HepG2 (cell line): ENCODE measurements around the gene KRTAP5-6. TPM values are rescaled to one million over a fixed set of nuclear protein-coding genes. Genes with fewer than 3 reads are reported as not detected.

Experiments used
- AHR ChIP-seq: IDR thresholded peaks from 2 replicates; pipeline ENCODE4 v1.6.1; 2018; ENCODE audit warnings: missing genetic modification reagents, missing compliant biosample characterization
- DR1 ChIP-seq: sonication (generic); formaldehyde crosslinking; IDR thresholded peaks from 2 replicates; pipeline ENCODE4 v1.8.0; 2021; ENCODE audit warnings: mild to moderate bottlenecking, missing genetic modification reagents, inconsistent platforms
- EEA1 ChIP-seq: sonication (generic); formaldehyde crosslinking; IDR thresholded peaks from 2 replicates; pipeline ENCODE4 v1.5.1; 2020; ENCODE audit warnings: mild to moderate bottlenecking, missing genetic modification reagents, borderline replicate concordance
- EED ChIP-seq: sonication (generic); formaldehyde crosslinking; IDR thresholded peaks from 2 replicates; pipeline ENCODE4 v1.5.0; 2020; ENCODE audit warnings: mild to moderate bottlenecking, missing genetic modification reagents
- FOXA3 ChIP-seq: IDR thresholded peaks from 2 replicates; pipeline ENCODE4 v1.6.1; 2016; ENCODE audit warnings: missing genetic modification reagents, missing compliant biosample characterization
- KDM3A ChIP-seq: IDR thresholded peaks from 2 replicates; pipeline ENCODE4 v1.6.1; 2018; ENCODE audit warnings: low read depth, missing compliant biosample characterization
- KDM5A ChIP-seq: fragments of 200-600 bp; sonication (generic); IDR thresholded peaks from 2 replicates; pipeline ENCODE4 v1.7.0; 2018; ENCODE audit warnings: antibody characterized with exemption, mild to moderate bottlenecking, low read length, borderline replicate concordance
- KDM5B ChIP-seq: sonication (generic); formaldehyde crosslinking; IDR thresholded peaks from 2 replicates; pipeline ENCODE4 v1.4.0; 2020; ENCODE audit warnings: missing genetic modification reagents, mild to moderate bottlenecking, borderline replicate concordance
- NFKBIZ ChIP-seq: IDR thresholded peaks from 2 replicates; pipeline ENCODE4 v1.6.1; 2018; ENCODE audit warnings: missing genetic modification reagents, missing compliant biosample characterization
- POLR2G ChIP-seq: fragments of 200-400 bp; formaldehyde crosslinking; IDR thresholded peaks from 2 replicates; pipeline ENCODE4 v1.6.1; 2018; ENCODE audit warnings: mild to moderate bottlenecking, low read depth, low read length, moderate library complexity
- RAD51 ChIP-seq: fragments of 450-650 bp; IDR thresholded peaks from 2 replicates; pipeline ENCODE4 v1.6.1; 2016; ENCODE audit warnings: borderline replicate concordance
- RORA ChIP-seq: sonication (generic); formaldehyde crosslinking; IDR thresholded peaks from 2 replicates; pipeline ENCODE4 v1.5.0; 2020; ENCODE audit warnings: mild to moderate bottlenecking, missing genetic modification reagents, moderate library complexity
- ZNF180 ChIP-seq: sonication (generic); formaldehyde crosslinking; IDR thresholded peaks from 2 replicates; pipeline ENCODE4 v1.4.0; 2020; ENCODE audit warnings: low read depth, missing genetic modification reagents, borderline replicate concordance
- ZNF263 ChIP-seq: sonication (generic); formaldehyde crosslinking; IDR thresholded peaks from 2 replicates; pipeline ENCODE4 v1.4.0; 2020; ENCODE audit warnings: missing genetic modification reagents
- ZNF441 ChIP-seq: sonication (generic); formaldehyde crosslinking; IDR thresholded peaks from 2 replicates; pipeline ENCODE4 v1.7.0; 2021; ENCODE audit warnings: missing genetic modification reagents, borderline replicate concordance
- ZNF556 ChIP-seq: sonication (generic); formaldehyde crosslinking; IDR thresholded peaks from 2 replicates; pipeline ENCODE4 v1.4.0; 2020; ENCODE audit warnings: mild to moderate bottlenecking, missing genetic modification reagents, borderline replicate concordance
- ZNF567 ChIP-seq: sonication (generic); formaldehyde crosslinking; IDR thresholded peaks from 2 replicates; pipeline ENCODE4 v1.8.1; 2023; ENCODE audit warnings: mild to moderate bottlenecking, missing genetic modification reagents, borderline replicate concordance
- ZSCAN29 ChIP-seq: sonication (generic); formaldehyde crosslinking; conservative IDR thresholded peaks from 2 replicates; pipeline ENCODE4 v1.4.0; 2020; ENCODE audit warnings: mild to moderate bottlenecking, missing genetic modification reagents
- ZSCAN9 ChIP-seq: IDR thresholded peaks from 2 replicates; pipeline ENCODE4 v1.6.1; 2016; ENCODE audit warnings: borderline replicate concordance
- polyA plus RNA-seq, 8 experiments: library from polyadenylated mRNA; depleted of rRNA in 3 of 8; stranded (reverse) in 7 of 8; unstranded in 1 of 8; fragments of >200 nt; fragmentation: Illumina TruSeq in 4 of 8; extraction: Trizol in 4 of 8; gene quantifications; 2 replicates each; pipeline versions ENCODE4 v1.2.1 to v1.2.3, GENCODE V29; 2011 to 2016; ENCODE audit warnings: low read depth in 4 of 8, missing spikeins in 1 of 8, mixed read lengths in 1 of 8; ENCODE audit not compliant: insufficient read depth in 1 of 8
- total RNA-seq, 5 experiments: library from RNA; depleted of rRNA; stranded (reverse); fragments of >200 nt; fragmentation: Illumina TruSeq; extraction: Trizol; gene quantifications; 2 replicates each; pipeline ENCODE4 v1.2.3, GENCODE V29; 2016; ENCODE audit warnings: low read depth in 1 of 5
- TF ChIP-seq, protein P1 (sequence below): IDR thresholded peaks from 2 replicates; pipeline ENCODE4 v1.6.1; 2016; ENCODE audit warnings: mild to moderate bottlenecking
- TF ChIP-seq, protein P2 (sequence below): sonication (generic); formaldehyde crosslinking; IDR thresholded peaks from 2 replicates; pipeline ENCODE4 v1.8.0; 2023; ENCODE audit warnings: mild to moderate bottlenecking, missing genetic modification reagents
- TF ChIP-seq, protein P3 (sequence below): sonication (generic); formaldehyde crosslinking; IDR thresholded peaks from 2 replicates; pipeline ENCODE4 v1.4.0; 2020; ENCODE audit warnings: missing genetic modification reagents, borderline replicate concordance
- TF ChIP-seq, protein P4 (sequence below): sonication (generic); formaldehyde crosslinking; IDR thresholded peaks from 2 replicates; pipeline ENCODE4 v1.4.0; 2020; ENCODE audit warnings: missing genetic modification reagents, mild to moderate bottlenecking, borderline replicate concordance
- TF ChIP-seq, protein P5 (sequence below): IDR thresholded peaks from 2 replicates; pipeline ENCODE4 v1.6.1; 2016; ENCODE audit warnings: low read depth

KRTAP5-6 gene
- total and polyA plus RNA-seq, 2 of the 13 experiments (the other 11 are each of a cell fraction or from before 2014, with no cell fraction given): not detected

DNA sequence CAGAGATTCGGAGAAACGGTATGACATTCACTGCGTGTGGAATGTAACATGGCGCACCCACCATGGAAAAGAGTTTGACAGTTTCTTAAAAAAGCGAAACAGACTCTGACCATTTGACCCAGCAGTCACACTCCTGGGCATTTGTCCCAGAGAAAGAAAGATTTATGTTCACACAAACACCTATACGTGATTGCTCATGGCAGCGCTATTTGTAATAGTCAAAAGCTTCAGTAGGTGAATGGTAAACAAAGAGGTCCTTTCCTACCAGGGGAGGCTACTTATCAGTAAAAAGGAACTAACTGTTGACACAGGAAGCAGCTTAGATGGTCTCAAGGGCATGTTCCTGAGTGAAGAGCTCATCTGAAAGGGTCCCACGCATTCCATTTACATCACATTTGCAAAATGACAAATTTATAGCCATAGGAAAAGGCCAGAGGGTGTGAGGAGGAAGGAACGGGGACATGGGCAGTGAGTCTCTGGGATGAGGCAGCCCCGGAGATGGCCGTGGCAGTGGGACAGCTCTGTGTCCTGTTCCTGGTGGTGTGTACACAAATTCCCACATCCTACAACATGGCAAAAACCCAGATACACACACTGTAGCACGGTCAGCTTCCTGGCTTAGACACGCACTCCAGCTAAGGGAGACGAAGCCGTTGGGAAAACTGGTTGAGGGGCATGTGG is 14.6 kb upstream of the KRTAP5-6 start (continued):
- TF ChIP-seq RAD51 (no peak), ZNF556 (CRISPR knock-in tag) (peak; percentile 31; the same call in 1 of the 2 replicates), ZNF263 (CRISPR knock-in tag) (no peak; the same call in 1 of the 2 replicates), FOXA3 (peak; percentile 92), EEA1 (CRISPR knock-in tag) (no peak), ZSCAN9 (CRISPR knock-in tag) (peak; percentile 85), ZNF441 (CRISPR knock-in tag) (0 out of 2 replicates have a peak, but pooled peaks have one; percentile 13), POLR2G (no peak), ZSCAN29 (CRISPR knock-in tag) (peak; percentile 71), ZNF567 (CRISPR knock-in tag) (0 out of 2 replicates have a peak, but pooled peaks have one; percentile 28), AHR (CRISPR knock-in tag) (no peak), DR1 (CRISPR knock-in tag) (no peak), KDM5B (CRISPR knock-in tag) (no peak), RORA (0 out of 2 replicates have a peak, but pooled peaks have one; percentile 14), NFKBIZ (CRISPR knock-in tag) (peak; percentile 36; the same call in 1 of the 2 replicates), ZNF180 (no peak), KDM5A (no peak), EED (CRISPR knock-in tag) (no peak), KDM3A (no peak)
- TF ChIP-seq, protein P1, sequence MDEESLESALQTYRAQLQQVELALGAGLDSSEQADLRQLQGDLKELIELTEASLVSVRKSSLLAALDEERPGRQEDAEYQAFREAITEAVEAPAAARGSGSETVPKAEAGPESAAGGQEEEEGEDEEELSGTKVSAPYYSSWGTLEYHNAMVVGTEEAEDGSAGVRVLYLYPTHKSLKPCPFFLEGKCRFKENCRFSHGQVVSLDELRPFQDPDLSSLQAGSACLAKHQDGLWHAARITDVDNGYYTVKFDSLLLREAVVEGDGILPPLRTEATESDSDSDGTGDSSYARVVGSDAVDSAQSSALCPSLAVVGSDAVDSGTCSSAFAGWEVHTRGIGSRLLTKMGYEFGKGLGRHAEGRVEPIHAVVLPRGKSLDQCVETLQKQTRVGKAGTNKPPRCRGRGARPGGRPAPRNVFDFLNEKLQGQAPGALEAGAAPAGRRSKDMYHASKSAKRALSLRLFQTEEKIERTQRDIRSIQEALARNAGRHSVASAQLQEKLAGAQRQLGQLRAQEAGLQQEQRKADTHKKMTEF: peak; percentile 64; the same call in 1 of the 2 replicates
- TF ChIP-seq, protein P2, sequence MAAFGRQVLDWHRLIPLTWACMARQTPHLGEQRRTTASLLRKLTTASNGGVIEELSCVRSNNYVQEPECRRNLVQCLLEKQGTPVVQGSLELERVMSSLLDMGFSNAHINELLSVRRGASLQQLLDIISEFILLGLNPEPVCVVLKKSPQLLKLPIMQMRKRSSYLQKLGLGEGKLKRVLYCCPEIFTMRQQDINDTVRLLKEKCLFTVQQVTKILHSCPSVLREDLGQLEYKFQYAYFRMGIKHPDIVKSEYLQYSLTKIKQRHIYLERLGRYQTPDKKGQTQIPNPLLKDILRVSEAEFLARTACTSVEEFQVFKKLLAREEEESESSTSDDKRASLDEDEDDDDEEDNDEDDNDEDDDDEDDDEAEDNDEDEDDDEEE (CRISPR knock-in tag): no peak
- TF ChIP-seq, protein P3, sequence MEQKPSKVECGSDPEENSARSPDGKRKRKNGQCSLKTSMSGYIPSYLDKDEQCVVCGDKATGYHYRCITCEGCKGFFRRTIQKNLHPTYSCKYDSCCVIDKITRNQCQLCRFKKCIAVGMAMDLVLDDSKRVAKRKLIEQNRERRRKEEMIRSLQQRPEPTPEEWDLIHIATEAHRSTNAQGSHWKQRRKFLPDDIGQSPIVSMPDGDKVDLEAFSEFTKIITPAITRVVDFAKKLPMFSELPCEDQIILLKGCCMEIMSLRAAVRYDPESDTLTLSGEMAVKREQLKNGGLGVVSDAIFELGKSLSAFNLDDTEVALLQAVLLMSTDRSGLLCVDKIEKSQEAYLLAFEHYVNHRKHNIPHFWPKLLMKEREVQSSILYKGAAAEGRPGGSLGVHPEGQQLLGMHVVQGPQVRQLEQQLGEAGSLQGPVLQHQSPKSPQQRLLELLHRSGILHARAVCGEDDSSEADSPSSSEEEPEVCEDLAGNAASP (CRISPR knock-in tag): peak; percentile 57; the same call in 1 of the 2 replicates
- TF ChIP-seq, protein P4, sequence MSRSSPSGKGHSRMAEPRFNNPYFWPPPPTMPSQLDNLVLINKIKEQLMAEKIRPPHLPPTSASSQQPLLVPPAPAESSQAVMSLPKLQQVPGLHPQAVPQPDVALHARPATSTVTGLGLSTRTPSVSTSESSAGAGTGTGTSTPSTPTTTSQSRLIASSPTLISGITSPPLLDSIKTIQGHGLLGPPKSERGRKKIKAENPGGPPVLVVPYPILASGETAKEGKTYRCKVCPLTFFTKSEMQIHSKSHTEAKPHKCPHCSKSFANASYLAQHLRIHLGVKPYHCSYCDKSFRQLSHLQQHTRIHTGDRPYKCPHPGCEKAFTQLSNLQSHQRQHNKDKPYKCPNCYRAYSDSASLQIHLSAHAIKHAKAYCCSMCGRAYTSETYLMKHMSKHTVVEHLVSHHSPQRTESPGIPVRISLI (CRISPR knock-in tag): peak; percentile 71; the same call in 1 of the 2 replicates
- TF ChIP-seq, protein P5, sequence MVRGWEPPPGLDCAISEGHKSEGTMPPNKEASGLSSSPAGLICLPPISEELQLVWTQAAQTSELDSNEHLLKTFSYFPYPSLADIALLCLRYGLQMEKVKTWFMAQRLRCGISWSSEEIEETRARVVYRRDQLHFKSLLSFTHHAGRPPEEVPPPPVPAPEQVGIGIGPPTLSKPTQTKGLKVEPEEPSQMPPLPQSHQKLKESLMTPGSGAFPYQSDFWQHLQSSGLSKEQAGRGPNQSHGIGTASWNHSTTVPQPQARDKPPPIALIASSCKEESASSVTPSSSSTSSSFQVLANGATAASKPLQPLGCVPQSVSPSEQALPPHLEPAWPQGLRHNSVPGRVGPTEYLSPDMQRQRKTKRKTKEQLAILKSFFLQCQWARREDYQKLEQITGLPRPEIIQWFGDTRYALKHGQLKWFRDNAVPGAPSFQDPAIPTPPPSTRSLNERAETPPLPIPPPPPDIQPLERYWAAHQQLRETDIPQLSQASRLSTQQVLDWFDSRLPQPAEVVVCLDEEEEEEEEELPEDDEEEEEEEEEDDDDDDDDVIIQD (CRISPR knock-in tag): 0 out of 2 replicates have a peak, but pooled peaks have one; percentile 25
